DND-41 (cell line): ENCODE measurements around the gene BAIAP2L1.

Source experiments
- ATAC-seq: fragments of 200-7000 bp; cut with Tn5 transposase; 3 replicates; pipeline ENCODE4 v1.9.1; 2021; ENCODE audit warnings: low read depth; ENCODE audit not compliant: insufficient read depth
- DNase-seq: peaks from one replicate; pipeline ENCODE4 v3.0.0-alpha.2; 2020
- H2AFZ ChIP-seq: 2 replicates; pipeline ENCODE4 v1.6.0; 2012; ENCODE audit warnings: low read depth, low read length
- H3K27ac ChIP-seq: 2 replicates; pipeline ENCODE4 v1.5.1; 2012; ENCODE audit warnings: low read length, inconsistent platforms
- H3K27me3 ChIP-seq: fragments of 200-600 bp; sonication (generic); 2 replicates; pipeline ENCODE4 v1.6.0; 2012; ENCODE audit warnings: low read length, mild to moderate bottlenecking, inconsistent platforms; ENCODE audit not compliant: insufficient read depth, poor library complexity
- H3K36me3 ChIP-seq: 2 replicates; pipeline ENCODE4 v1.5.1; 2012; ENCODE audit warnings: low read length, inconsistent platforms; ENCODE audit not compliant: insufficient read depth
- H3K4me1 ChIP-seq: 2 replicates; pipeline ENCODE4 v1.5.1; 2012; ENCODE audit warnings: mild to moderate bottlenecking, low read length; ENCODE audit not compliant: insufficient read depth
- H3K4me2 ChIP-seq: 2 replicates; pipeline ENCODE4 v1.6.0; 2012; ENCODE audit warnings: mild to moderate bottlenecking, moderate library complexity, low read length, inconsistent platforms; ENCODE audit not compliant: insufficient read depth
- H3K4me3 ChIP-seq, 2 experiments: fragments of 200-600 bp in 1 of 2; shearing (Covaris generic) in 1 of 2; 2 replicates each; pipeline ENCODE4 v1.5.1; 2012 to 2016; ENCODE audit warnings: inconsistent platforms in 2 of 2, low read length in 2 of 2, mild to moderate bottlenecking in 2 of 2, low read depth in 1 of 2, moderate library complexity in 1 of 2
- H3K79me2 ChIP-seq: 2 replicates; pipeline ENCODE4 v1.6.0; 2012; ENCODE audit warnings: low read length, inconsistent platforms; ENCODE audit not compliant: insufficient read depth
- H3K9ac ChIP-seq: 2 replicates; pipeline ENCODE4 v1.6.0; 2012; ENCODE audit warnings: low read depth, mild to moderate bottlenecking, inconsistent platforms, low read length, moderate library complexity
- H3K9me3 ChIP-seq: 2 replicates; pipeline ENCODE4 v1.5.1; 2012; ENCODE audit warnings: low read length, moderate library complexity, mild to moderate bottlenecking, inconsistent platforms; ENCODE audit not compliant: insufficient read depth, severe bottlenecking
- H4K20me1 ChIP-seq: 2 replicates; pipeline ENCODE4 v1.6.0; 2012; ENCODE audit warnings: low read length; ENCODE audit not compliant: insufficient read depth
- CTCF ChIP-seq: IDR thresholded peaks from 2 replicates; pipeline ENCODE4 v1.5.1; 2012; ENCODE audit warnings: borderline replicate concordance, low read length, moderate library complexity, mild to moderate bottlenecking; ENCODE audit not compliant: poor library complexity, severe bottlenecking; ENCODE audit errors: extremely low read depth
- EZH2 ChIP-seq: IDR thresholded peaks from 3 replicates; pipeline ENCODE4 v1.6.1; 2012; ENCODE audit warnings: borderline replicate concordance, low read depth, mild to moderate bottlenecking, moderate library complexity, low read length, inconsistent platforms; ENCODE audit not compliant: severe bottlenecking

BAIAP2L1 gene

GRCh38 chr7:98324782-98325181 is 76.1 kb downstream of the BAIAP2L1 start:
- Histone ChIP-seq H3K36me3 (no peaks in the 10 kb centered on the region), H3K79me2 (no peaks in the 10 kb centered on the region), H3K27me3 (peaks cover 5% of the 10 kb centered on the region), H3K9me3 (no peaks in the 10 kb centered on the region), H3K4me2 (no peak overlapping the region), H3K4me1 (no peaks in the 10 kb centered on the region), H2AFZ (no peak overlapping the region), H3K9ac (no peak overlapping the region), H4K20me1 (no peaks in the 10 kb centered on the region), H3K4me3 (no peak overlapping the region), H3K27ac (no peak overlapping the region)
- ATAC-seq, result no peak
- DNase-seq, result no peak
- TF ChIP-seq CTCF, result no peak
- TF ChIP-seq EZH2, result no peak

GRCh38 chr7:98323597-98324322 is 77.1 kb downstream of the BAIAP2L1 start:
- H3K4me3 ChIP-seq, result no peak overlapping the region
- no peak overlapping the region for H3K27ac ChIP-seq
- peaks cover 2% of the 10 kb centered on the region for H3K27me3 ChIP-seq
- H3K36me3 ChIP-seq, result no peaks in the 10 kb centered on the region
- H2AFZ ChIP-seq, result no peak overlapping the region
- H3K4me1 ChIP-seq, result no peaks in the 10 kb centered on the region
- H4K20me1 ChIP-seq, result no peaks in the 10 kb centered on the region
- no peak for TF ChIP-seq CTCF
- no peak for TF ChIP-seq EZH2
- no peak overlapping the region for H3K4me2 ChIP-seq
- no peak overlapping the region for H3K9ac ChIP-seq
- no peak for DNase-seq
- no peaks in the 10 kb centered on the region for H3K79me2 ChIP-seq
- no peak for ATAC-seq
- H3K9me3 ChIP-seq, result no peaks in the 10 kb centered on the region

- ATAC-seq (no peak), DNase-seq (no peak)
- Histone ChIP-seq H3K4me3 (no peak overlapping the region), H4K20me1 (no peaks in the 10 kb centered on the region), H3K79me2 (no peaks in the 10 kb centered on the region), H2AFZ (no peak overlapping the region), H3K9ac (no peak overlapping the region), H3K36me3 (no peaks in the 10 kb centered on the region), H3K9me3 (no peaks in the 10 kb centered on the region), H3K4me2 (no peak overlapping the region), H3K27me3 (no peaks in the 10 kb centered on the region), H3K27ac (no peak overlapping the region), H3K4me1 (no peaks in the 10 kb centered on the region)
- TF ChIP-seq EZH2 (no peak), CTCF (no peak)
These were observed 78.3 kb downstream of the BAIAP2L1 start for GRCh38 chr7:98322331-98323270.
